OCI-LY1 (cell line): Measurements from ENCODE around the gene SEZ6.

Experiments used
- CTCF ChIP-seq: fragments of 200-600 bp; sonication (generic), shearing (Covaris generic); IDR thresholded peaks from 2 replicates; pipeline ENCODE4 v1.5.1; 2017; ENCODE audit warnings: mild to moderate bottlenecking, antibody characterized with exemption, low read length, moderate library complexity, mixed read lengths
- EZH2 ChIP-seq: fragments of 200-600 bp; sonication (generic), shearing (Covaris generic); IDR thresholded peaks from 2 replicates; pipeline ENCODE4 v1.8.0; 2017; ENCODE audit warnings: borderline replicate concordance, mixed run types, mild to moderate bottlenecking, antibody characterized with exemption, low read length, moderate library complexity, mixed read lengths

DNA sequence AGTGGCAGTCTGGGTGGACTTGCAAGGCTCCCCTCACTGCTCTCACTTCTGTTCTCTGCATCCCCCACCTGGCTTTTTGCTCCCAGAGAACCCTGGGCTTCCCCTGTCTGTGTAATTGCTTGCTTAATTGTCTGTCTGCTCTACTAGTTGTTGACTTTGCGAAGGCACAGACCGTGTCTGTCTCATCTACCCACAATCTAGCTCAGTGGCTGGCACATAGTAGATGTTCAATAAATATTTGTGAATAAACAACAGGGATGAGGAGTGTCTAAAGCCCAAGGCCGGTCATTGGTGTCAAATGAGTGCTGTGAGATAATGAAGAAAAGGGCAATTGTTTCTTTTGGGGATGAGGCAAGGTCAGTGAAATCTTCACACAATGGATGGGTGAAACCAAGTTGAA lies 2.8 kb upstream of the SEZ6 start:
- TF ChIP-seq CTCF, result no peak
- TF ChIP-seq EZH2, result no peak
